ENCODE data around the gene KDELR1. TPM values are rescaled to one million over a fixed set of nuclear protein-coding genes. Genes with fewer than 3 reads are reported as not detected.

The KDELR1 gene
- total and polyA plus RNA-seq, 9 of the 15 experiments (the other 6 are each of a cell fraction or from before 2014, with no cell fraction given), result 6.1 to 165 (median 58.5) TPM

DNA sequence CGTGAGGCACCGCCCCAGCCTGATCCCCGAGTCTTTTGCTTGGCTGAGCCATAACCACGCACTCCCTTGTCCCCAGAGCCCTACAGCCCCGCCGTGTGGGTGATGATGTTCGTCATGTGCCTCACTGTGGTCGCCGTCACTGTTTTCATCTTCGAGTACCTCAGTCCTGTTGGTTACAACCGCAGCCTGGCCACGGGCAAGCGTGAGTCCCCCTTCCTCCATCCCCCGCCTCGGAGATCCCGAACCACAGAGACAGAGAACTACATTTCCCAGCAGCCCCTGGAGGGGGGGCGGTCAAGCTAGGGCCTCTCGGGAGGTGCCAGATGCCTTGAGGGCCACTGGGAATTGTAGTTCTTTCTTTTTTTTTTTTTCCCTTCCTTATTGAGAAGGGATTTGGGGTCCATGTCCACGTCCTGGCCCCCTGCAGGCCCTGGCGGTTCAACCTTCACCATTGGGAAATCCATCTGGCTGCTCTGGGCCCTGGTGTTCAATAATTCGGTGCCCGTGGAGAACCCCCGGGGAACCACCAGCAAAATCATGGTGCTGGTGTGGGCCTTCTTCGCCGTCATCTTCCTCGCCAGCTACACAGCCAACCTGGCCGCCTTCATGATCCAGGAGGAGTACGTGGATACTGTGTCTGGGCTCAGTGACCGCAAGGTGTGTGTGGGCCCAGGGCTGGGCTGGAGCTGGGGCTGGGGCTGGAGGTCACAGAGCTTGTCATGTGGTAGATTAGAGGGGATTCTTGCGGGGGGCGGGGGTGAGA is 28.0 kb upstream of the KDELR1 start (continued):
- TF ChIP-seq, protein P1, sequence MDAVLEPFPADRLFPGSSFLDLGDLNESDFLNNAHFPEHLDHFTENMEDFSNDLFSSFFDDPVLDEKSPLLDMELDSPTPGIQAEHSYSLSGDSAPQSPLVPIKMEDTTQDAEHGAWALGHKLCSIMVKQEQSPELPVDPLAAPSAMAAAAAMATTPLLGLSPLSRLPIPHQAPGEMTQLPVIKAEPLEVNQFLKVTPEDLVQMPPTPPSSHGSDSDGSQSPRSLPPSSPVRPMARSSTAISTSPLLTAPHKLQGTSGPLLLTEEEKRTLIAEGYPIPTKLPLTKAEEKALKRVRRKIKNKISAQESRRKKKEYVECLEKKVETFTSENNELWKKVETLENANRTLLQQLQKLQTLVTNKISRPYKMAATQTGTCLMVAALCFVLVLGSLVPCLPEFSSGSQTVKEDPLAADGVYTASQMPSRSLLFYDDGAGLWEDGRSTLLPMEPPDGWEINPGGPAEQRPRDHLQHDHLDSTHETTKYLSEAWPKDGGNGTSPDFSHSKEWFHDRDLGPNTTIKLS (IDR thresholded peaks at IDR 0.05; ENCODE audit: borderline replicate concordance, low read depth), result peak; percentile 31; the same call in 1 of the 2 replicates
- TF ChIP-seq ZNF75A (CRISPR knock-in tag; IDR thresholded peaks at IDR 0.05) (no peak), STAT5B (CRISPR knock-in tag; IDR thresholded peaks at IDR 0.05) (no peak), NR2C1 (IDR thresholded peaks at IDR 0.05) (no peak), NR2C1 (tag; IDR thresholded peaks at IDR 0.05) (0 out of 2 replicates have a peak, but pooled peaks have one; percentile 44), ZKSCAN8 (CRISPR knock-in tag; IDR thresholded peaks at IDR 0.05) (no peak), MCM2 (IDR thresholded peaks at IDR 0.05; ENCODE audit: low read depth) (no peak), ZNF431 (CRISPR knock-in tag; IDR thresholded peaks at IDR 0.05) (no peak), NR2F6 (CRISPR knock-in tag; IDR thresholded peaks at IDR 0.05) (no peak), ZNF143 (CRISPR knock-in tag; IDR thresholded peaks at IDR 0.05) (peak; percentile 93)

Measured in K562 (cell line).